ENCODE measurements around the gene FAM111A. TPM values are rescaled to one million over a fixed set of nuclear protein-coding genes. Genes with fewer than 3 reads are reported as not detected.

Gene FAM111A
- total RNA-seq, 4 donors from 2014 or later, result 2.0 to 7.0 (median 3.7) TPM

DNA sequence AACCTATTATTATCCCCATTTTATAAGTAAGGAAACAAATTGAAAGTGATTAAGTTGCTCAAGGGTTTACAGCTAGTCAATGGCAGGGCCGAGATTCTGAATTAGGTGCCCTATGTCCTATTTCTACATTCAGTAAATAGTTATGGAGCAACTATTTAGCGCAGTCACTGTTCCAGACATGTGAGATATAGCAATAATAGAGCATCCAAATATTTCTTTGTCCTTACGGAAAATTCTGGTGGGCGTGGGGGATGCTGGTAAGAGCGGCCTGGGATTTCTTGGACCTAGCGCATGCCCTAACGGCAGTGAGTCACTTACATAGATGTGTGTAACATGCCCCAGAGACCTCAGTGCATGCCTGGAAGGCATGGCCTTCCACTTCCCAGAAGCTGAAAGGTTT lies 33.7 kb downstream of the FAM111A start:
- no peaks in the 10 kb centered on the region for H3K9me3 ChIP-seq
- peaks cover 0 to 8% of the 10 kb centered on the region in 2 donors for H3K4me1 ChIP-seq
- H3K27me3 ChIP-seq, result peaks cover 4 to 14% (median 14%) of the 10 kb centered on the region in 3 donors
- DNase-seq (no peak), ATAC-seq (no peak)
- H3K4me3 ChIP-seq, result no peak overlapping the region
- in situ Hi-C loops (cut with MboI; ENCODE audit: low sequenced_read_pairs in 4 of 4) (no loop called here), intact Hi-C loops (cut with DNase I; ENCODE audit: low total_unique reads) (loop anchor here (10.0 kb wide), 1 partner anchor 508 kb away; no protein-coding TSS in a partner anchor)
- H3K27ac ChIP-seq, result no peak overlapping the region
- TF ChIP-seq POLR2A (IDR thresholded peaks at IDR 0.05), result no peak
- TF ChIP-seq, protein P1, sequence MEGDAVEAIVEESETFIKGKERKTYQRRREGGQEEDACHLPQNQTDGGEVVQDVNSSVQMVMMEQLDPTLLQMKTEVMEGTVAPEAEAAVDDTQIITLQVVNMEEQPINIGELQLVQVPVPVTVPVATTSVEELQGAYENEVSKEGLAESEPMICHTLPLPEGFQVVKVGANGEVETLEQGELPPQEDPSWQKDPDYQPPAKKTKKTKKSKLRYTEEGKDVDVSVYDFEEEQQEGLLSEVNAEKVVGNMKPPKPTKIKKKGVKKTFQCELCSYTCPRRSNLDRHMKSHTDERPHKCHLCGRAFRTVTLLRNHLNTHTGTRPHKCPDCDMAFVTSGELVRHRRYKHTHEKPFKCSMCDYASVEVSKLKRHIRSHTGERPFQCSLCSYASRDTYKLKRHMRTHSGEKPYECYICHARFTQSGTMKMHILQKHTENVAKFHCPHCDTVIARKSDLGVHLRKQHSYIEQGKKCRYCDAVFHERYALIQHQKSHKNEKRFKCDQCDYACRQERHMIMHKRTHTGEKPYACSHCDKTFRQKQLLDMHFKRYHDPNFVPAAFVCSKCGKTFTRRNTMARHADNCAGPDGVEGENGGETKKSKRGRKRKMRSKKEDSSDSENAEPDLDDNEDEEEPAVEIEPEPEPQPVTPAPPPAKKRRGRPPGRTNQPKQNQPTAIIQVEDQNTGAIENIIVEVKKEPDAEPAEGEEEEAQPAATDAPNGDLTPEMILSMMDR (IDR thresholded peaks at IDR 0.05 in 4 of 5, conservative IDR thresholded peaks at IDR 0.05 in 1 of 5), result no peak
- no peaks in the 10 kb centered on the region for H3K36me3 ChIP-seq

DNA sequence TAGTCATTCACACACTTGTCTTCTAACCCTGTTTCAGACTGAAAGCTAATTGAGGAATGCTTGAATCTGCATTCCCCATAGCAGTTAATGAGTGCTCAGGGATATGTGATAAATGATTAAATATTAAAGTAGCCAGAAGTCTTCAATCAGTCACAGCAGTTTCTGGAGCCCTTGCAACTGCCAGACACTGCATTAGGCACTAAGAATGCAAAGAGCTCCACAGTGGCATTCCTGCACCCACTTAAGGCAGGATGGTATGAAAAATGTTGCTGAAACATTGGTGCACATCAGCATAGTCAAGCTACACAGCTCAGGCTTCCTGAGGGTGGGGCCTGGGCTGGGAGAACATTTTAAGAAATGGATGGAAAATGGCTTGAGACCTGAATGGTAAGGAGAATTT lies 35.7 kb downstream of the FAM111A start:
- in situ Hi-C loops (cut with MboI; ENCODE audit: low sequenced_read_pairs in 4 of 4) (no loop called here), intact Hi-C loops (cut with DNase I; ENCODE audit: low total_unique reads) (loop anchor here (10.0 kb wide), 1 partner anchor 506 kb away; no protein-coding TSS in a partner anchor)
- Histone ChIP-seq H3K9me3 (no peaks in the 10 kb centered on the region), H3K27ac (no peak overlapping the region), H3K4me3 (no peak overlapping the region), H3K36me3 (no peaks in the 10 kb centered on the region), H3K27me3 (peaks cover under 1 to 4% (median 4%) of the 10 kb centered on the region in 3 donors), H3K4me1 (peaks cover 0 to 5% of the 10 kb centered on the region in 2 donors)
- TF ChIP-seq POLR2A (IDR thresholded peaks at IDR 0.05), result no peak
- TF ChIP-seq, protein P1 (IDR thresholded peaks at IDR 0.05 in 4 of 5, conservative IDR thresholded peaks at IDR 0.05 in 1 of 5), result no peak
- ATAC-seq (no peak), DNase-seq (no peak)

DNA sequence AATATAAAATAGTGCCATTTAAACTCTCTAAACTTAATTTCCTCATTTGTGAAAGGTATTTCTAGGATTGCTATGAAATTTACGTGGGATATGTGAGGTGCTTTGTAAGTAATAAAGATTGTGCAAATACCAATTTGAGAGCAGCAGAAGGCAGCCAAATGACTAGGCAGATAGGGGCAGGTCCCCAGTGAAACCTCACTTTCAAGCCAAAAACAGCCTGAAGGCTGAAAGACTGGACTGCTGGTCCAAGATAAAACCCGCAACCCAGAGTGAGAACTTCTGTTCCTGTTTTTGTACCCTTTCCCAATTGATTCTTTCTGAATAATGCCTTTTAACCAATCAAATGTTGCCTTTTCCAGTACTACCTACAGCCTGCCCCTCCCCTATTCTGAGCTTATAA lies 36.5 kb downstream of the FAM111A start:
- in situ Hi-C loops (cut with MboI; ENCODE audit: low sequenced_read_pairs in 4 of 4), result no loop called here
- H3K9me3 ChIP-seq, result no peaks in the 10 kb centered on the region
- DNase-seq, result no peak
- no peak overlapping the region for H3K27ac ChIP-seq
- no peaks in the 10 kb centered on the region for H3K27me3 ChIP-seq
- H3K36me3 ChIP-seq, result no peaks in the 10 kb centered on the region
- intact Hi-C loops (cut with DNase I; ENCODE audit: low total_unique reads), result loop anchor here (10.0 kb wide), 1 partner anchor 506 kb away; no protein-coding TSS in a partner anchor
- no peak overlapping the region for H3K4me3 ChIP-seq
- no peaks in the 10 kb centered on the region for H3K4me1 ChIP-seq
- no peak for TF ChIP-seq POLR2A (IDR thresholded peaks at IDR 0.05)
- TF ChIP-seq, protein P1 (IDR thresholded peaks at IDR 0.05 in 4 of 5, conservative IDR thresholded peaks at IDR 0.05 in 1 of 5), result no peak
- no peak for ATAC-seq

DNA sequence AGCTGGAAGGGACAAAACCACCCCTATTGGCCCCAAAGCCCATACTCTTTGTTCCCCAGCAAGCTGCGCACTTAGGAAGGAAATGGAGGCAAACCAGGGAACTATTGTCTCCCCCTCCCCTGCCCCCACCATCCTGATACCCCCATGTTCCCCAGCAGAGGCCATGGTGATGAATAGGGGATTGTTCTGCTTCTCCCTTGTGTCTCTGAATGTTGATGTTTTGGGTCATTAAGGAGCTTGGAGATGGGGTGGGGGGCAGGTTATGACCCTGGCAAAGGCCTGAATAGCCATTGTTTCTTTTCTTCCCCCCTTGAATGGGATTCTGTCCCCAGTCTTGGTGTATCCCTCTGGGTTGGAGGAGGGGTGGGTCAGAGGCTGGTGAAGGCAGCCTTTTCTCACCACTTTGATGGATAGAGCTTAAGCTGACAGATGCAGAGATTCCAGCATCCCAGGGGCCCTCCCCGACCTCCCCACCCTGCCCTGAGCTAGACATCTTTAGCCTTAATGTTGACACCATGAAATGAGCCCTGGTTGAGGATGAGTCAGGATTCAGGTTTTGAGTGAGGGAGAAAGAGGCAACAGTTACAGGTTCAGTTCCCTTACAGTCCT lies 37.6 kb downstream of the FAM111A start:
- no peak overlapping the region for H3K27ac ChIP-seq
- no peak for DNase-seq
- H3K9me3 ChIP-seq, result no peaks in the 10 kb centered on the region
- H3K4me1 ChIP-seq, result no peaks in the 10 kb centered on the region
- intact Hi-C loops (cut with DNase I; ENCODE audit: low total_unique reads) (no loop called here), in situ Hi-C loops (cut with MboI; ENCODE audit: low sequenced_read_pairs in 4 of 4) (no loop called here)
- no peaks in the 10 kb centered on the region for H3K36me3 ChIP-seq
- no peak overlapping the region for H3K4me3 ChIP-seq
- TF ChIP-seq, protein P1 (IDR thresholded peaks at IDR 0.05 in 4 of 5, conservative IDR thresholded peaks at IDR 0.05 in 1 of 5), result no peak
- TF ChIP-seq POLR2A (IDR thresholded peaks at IDR 0.05), result no peak
- H3K27me3 ChIP-seq, result no peaks in the 10 kb centered on the region
- ATAC-seq, result no peak
